ENCODE measurements around the gene CASZ1.

DNA sequence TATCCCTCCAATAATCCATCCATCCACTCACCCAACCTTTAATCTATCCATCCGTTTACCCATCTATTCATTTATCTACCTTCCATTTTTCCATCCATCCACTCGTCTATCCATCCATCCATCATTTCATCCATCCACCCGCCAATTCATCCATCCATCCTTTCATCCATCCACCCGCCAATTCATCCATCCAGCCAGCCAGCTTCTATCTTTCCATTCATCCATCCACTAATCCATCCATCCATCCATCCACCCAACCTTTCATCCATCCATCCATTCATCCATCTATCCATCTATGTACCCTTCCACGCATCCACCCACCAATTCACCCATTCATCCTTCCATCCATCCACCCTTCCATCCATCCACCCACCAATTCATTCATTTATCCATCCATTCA is 10.5 kb upstream of the CASZ1 start:
- TF ChIP-seq POLR2A (IDR thresholded peaks at IDR 0.05; ENCODE audit: low read depth, low read length) (no peak), POLR2AphosphoS5 (IDR thresholded peaks at IDR 0.05; ENCODE audit: insufficient read depth, low read depth, low read length) (no peak), EZH2 (IDR thresholded peaks at IDR 0.05; ENCODE audit: borderline replicate concordance, low read depth, low read length, severe bottlenecking) (no peak)
- TF ChIP-seq, protein P1, sequence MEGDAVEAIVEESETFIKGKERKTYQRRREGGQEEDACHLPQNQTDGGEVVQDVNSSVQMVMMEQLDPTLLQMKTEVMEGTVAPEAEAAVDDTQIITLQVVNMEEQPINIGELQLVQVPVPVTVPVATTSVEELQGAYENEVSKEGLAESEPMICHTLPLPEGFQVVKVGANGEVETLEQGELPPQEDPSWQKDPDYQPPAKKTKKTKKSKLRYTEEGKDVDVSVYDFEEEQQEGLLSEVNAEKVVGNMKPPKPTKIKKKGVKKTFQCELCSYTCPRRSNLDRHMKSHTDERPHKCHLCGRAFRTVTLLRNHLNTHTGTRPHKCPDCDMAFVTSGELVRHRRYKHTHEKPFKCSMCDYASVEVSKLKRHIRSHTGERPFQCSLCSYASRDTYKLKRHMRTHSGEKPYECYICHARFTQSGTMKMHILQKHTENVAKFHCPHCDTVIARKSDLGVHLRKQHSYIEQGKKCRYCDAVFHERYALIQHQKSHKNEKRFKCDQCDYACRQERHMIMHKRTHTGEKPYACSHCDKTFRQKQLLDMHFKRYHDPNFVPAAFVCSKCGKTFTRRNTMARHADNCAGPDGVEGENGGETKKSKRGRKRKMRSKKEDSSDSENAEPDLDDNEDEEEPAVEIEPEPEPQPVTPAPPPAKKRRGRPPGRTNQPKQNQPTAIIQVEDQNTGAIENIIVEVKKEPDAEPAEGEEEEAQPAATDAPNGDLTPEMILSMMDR (IDR thresholded peaks at IDR 0.05; ENCODE audit: extremely low read depth in 1 of 2, insufficient read depth in 1 of 2, low read depth in 1 of 2, low read length in 2 of 2) = no peak
